D721Med (cell line): Measurements from ENCODE around the gene KIZ.
"Not testable (repeated sequence)": the region's sequence is repeated elsewhere in the genome, so short reads cannot be mapped to it uniquely, and the experiment has no call there.

ENCODE experiments used
- DNase-seq: peaks from one replicate; pipeline ENCODE4 v3.0.0; 2011; ENCODE audit warnings: low spot score; ENCODE audit not compliant: insufficient read length
- FAIRE-seq: peaks from 2 replicates; lab custom pipeline; 2011; peaks lifted over from hg19 to GRCh38; lab: Jason Lieb, UNC
- TF ChIP-seq, protein P1 (sequence below): IDR thresholded peaks from 2 replicates; pipeline ENCODE4 v1.5.1; 2012; ENCODE audit warnings: mild to moderate bottlenecking, control low read depth; ENCODE audit not compliant: insufficient read depth; ENCODE audit errors: missing control alignments

The KIZ gene

DNA sequence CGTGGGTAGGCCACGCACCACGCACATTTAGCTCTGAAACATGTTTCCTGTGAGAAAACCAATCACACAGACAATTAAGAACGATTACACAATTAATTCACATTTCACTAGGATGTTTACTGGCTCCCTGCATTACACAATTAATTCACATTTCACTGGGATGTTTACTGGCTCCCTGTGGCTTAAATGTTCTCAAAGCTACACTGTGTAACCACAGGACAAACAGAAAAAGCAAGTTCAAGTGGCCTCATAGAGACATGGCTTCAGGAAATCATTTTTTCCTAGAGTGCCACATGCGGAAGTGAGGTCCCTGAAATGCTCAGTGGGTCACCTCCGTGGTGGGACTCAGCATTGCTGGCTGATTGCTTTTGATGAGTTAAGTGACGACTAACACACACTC, 115.5 kb downstream of the KIZ start:
- TF ChIP-seq, protein P1, sequence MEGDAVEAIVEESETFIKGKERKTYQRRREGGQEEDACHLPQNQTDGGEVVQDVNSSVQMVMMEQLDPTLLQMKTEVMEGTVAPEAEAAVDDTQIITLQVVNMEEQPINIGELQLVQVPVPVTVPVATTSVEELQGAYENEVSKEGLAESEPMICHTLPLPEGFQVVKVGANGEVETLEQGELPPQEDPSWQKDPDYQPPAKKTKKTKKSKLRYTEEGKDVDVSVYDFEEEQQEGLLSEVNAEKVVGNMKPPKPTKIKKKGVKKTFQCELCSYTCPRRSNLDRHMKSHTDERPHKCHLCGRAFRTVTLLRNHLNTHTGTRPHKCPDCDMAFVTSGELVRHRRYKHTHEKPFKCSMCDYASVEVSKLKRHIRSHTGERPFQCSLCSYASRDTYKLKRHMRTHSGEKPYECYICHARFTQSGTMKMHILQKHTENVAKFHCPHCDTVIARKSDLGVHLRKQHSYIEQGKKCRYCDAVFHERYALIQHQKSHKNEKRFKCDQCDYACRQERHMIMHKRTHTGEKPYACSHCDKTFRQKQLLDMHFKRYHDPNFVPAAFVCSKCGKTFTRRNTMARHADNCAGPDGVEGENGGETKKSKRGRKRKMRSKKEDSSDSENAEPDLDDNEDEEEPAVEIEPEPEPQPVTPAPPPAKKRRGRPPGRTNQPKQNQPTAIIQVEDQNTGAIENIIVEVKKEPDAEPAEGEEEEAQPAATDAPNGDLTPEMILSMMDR: no peak
- no peak for DNase-seq
- FAIRE-seq: no peak

DNA sequence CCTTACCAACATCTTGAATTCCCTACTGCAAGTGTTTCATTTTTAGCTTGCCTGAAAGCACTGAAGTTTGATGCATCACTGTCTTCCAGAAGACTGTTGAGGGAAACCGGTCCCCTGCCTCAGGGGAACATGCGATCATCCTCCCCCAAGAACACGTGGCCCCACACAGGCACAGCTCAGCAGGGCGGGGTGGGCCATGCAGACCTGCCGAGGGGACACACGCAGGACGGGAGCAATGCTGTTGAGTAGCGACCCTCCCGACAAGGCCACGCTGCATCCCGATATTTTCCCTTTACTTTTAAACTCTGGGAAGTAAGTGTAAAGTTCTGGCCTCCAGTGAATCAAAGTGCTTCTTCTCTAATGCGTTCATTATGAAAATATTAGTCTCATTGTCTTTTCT, 117.9 kb downstream of the KIZ start:
- TF ChIP-seq, protein P1: no peak
- DNase-seq: no peak
- no peak for FAIRE-seq

DNA sequence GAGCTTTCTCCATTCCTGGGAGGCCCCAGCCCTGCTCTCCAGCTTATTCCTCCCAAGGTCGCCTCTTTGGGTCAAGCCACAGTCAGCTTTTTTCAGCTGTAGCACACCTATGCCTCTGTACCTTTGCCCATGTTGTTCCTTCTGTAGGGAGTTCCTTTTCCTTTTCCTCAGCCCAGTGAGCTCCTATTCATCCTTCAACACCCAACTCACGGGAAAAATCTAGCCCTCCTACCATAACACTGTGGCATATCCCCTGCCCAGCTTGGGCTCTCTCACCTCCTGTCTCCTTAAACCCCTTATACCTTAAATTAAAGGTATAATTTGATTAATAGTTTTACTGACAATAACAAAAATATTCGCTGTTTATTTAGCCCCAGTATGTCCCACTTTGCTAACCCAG, 118.9 kb downstream of the KIZ start:
- no peak for FAIRE-seq
- TF ChIP-seq, protein P1: no peak
- no peak for DNase-seq

DNA sequence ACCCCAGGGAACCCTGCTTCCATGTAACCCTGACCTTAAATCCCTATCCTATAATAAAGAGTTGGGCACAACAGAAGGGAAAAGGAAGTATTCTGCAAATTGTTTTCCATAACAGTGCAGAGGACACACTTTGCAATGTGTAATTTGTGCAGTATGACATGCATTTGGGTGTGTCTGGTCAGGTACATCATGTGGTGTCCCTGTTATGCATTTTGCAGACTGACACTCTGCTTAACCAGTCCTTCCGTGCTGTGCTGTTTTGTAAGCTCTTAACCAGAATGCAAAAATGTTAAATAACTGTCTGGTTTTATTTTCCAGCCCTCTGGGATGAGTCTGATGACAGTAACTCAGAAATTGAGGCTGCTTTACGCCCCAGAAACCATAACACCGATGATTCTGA, 120.3 kb downstream of the KIZ start:
- no peak for FAIRE-seq
- no peak for DNase-seq
- TF ChIP-seq, protein P1: no peak

DNA sequence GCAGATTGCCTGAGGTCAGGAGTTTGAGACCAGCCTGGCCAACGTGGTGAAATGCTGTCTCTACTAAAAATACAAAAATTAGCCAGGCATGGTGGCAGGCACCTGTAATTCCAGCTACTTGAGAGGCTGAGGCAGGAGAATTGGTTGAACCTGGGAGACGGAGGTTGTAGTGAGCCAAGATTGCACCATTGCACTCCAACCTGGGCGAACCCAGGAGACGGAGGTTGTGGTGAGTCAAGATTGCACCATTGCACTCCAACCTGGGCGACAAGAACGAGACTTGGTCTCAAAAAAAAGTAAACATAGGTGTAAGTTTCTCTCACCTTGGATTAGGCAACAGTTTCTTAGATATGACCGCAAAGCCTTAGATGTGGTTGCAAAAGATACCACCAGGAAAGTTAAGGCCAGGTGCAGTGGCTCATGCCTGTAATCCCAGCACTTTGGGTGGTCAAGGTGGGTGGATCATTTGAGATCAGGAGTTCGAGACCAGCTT, 121.8 kb downstream of the KIZ start:
- not testable (repeated sequence) for DNase-seq, FAIRE-seq

DNA sequence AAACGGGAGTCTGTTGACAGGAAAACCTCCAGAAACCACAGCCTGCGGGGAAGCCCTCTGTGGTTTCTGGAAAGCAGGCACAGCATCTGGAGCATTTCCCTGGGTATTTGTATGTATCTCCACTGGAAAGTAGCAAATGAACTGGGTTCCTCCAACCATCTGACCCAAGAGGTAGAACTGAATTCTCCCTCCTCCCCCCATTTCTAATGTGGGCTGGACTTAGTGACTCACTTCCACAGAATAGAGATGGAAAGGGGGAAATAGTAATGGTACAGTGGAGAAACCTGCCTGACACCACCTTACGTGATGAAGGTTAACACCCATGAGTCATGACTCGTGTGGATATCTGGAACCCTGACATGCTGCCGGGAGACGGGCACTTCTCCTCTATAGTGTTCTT, 125.4 kb downstream of the KIZ start:
- DNase-seq (no peak), FAIRE-seq (no peak)
- TF ChIP-seq, protein P1: no peak

DNA sequence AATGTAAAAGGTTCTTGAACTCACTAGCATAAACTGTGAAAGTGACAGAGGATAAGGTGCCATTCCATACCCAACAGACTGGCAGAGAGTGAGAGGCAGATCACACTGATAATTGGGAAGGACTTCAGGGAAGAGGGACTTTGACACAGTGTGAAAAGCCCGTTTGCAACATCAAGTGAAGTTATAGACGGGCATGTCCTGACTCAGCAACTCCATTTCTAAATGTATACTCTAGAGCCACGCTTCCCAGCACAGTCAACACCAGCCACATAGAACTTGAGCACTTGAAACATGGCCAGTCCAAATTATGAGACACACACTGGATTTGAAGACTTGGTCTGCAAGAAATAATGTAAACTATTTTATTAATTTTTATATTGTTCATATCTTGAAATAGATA, 131.3 kb downstream of the KIZ start:
- no peak for DNase-seq
- TF ChIP-seq, protein P1: no peak
- no peak for FAIRE-seq

DNA sequence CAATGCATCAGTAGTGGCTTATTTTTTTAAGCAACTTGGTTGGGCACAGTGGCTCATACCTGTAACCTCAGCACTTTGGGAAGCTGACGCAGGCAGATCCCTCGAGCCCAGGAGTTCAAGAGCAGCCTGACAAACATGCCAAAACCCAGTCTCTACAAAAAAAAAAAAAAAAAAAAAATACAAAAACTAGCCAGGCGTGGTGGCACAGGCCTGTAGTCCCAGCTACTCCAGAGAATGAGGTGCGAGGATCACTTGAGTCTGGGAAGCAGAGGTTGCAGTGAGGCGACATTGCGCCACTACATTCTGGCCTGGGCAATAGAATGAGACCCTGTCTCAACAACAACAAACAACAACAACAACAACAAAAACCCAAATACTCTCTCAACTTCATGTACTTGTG, 132.5 kb downstream of the KIZ start:
- FAIRE-seq: no peak
- TF ChIP-seq, protein P1: no peak

More for the DNA sequence above, 132.5 kb downstream of the KIZ start:
- DNase-seq: no peak
